Loucy (cell line): ENCODE measurements around the gene TTC7B.

Experiments used
- H2AFZ ChIP-seq: fragments of 200-600 bp; sonication (generic); 2 replicates; pipeline ENCODE4 v1.6.0; 2016; ENCODE audit warnings: antibody characterized with exemption, mild to moderate bottlenecking, low read length, moderate library complexity
- H3F3A ChIP-seq: fragments of 200-600 bp; 2 replicates; pipeline ENCODE4 v1.6.0; 2016; ENCODE audit warnings: antibody characterized with exemption, low read depth, mild to moderate bottlenecking
- H3K27me3 ChIP-seq: fragments of 200-600 bp; sonication (generic); 2 replicates; pipeline ENCODE4 v1.6.1; 2014; ENCODE audit warnings: low read length, mild to moderate bottlenecking; ENCODE audit not compliant: insufficient read depth, poor library complexity, severe bottlenecking
- H3K36me3 ChIP-seq: fragments of 200-600 bp; sonication (generic); 2 replicates; pipeline ENCODE4 v1.6.1; 2016; ENCODE audit warnings: low read length; ENCODE audit not compliant: insufficient read depth
- H3K4me1 ChIP-seq: fragments of 200-600 bp; sonication (generic); 2 replicates; pipeline ENCODE4 v1.5.1; 2014; ENCODE audit warnings: low read length, mild to moderate bottlenecking; ENCODE audit not compliant: insufficient read depth, poor library complexity, severe bottlenecking
- H3K4me2 ChIP-seq: fragments of 200-600 bp; sonication (generic); 2 replicates; pipeline ENCODE4 v1.6.0; 2014; ENCODE audit warnings: antibody characterized with exemption, low read length, low read depth, mild to moderate bottlenecking; ENCODE audit not compliant: poor library complexity, severe bottlenecking
- H3K4me3 ChIP-seq: fragments of 200-600 bp; sonication (generic); 2 replicates; pipeline ENCODE4 v1.5.1; 2014; ENCODE audit warnings: low read length, mild to moderate bottlenecking, mixed read lengths; ENCODE audit not compliant: poor library complexity, severe bottlenecking
- H3K79me2 ChIP-seq: fragments of 200-600 bp; sonication (generic); 2 replicates; pipeline ENCODE4 v1.6.1; 2014; ENCODE audit warnings: low read length; ENCODE audit not compliant: insufficient read depth
- H3K9ac ChIP-seq: fragments of 200-600 bp; sonication (generic); 2 replicates; pipeline ENCODE4 v1.6.0; 2014; ENCODE audit warnings: mild to moderate bottlenecking, low read depth, low read length, moderate library complexity; ENCODE audit not compliant: poor library complexity, severe bottlenecking
- H3K9me2 ChIP-seq: fragments of 200-600 bp; sonication (generic); replicated peaks from 2 replicates; pipeline ENCODE4 v1.6.1; 2016; ENCODE audit warnings: low read depth, low read length, mixed read lengths
- H3K9me3 ChIP-seq: fragments of 200-600 bp; sonication (generic); 2 replicates; pipeline ENCODE4 v1.6.1; 2014; ENCODE audit warnings: mild to moderate bottlenecking, antibody characterized with exemption, low read length, low read depth; ENCODE audit not compliant: insufficient read depth
- H4K20me1 ChIP-seq: fragments of 200-600 bp; sonication (generic); 2 replicates; pipeline ENCODE4 v1.6.0; 2014; ENCODE audit warnings: antibody characterized with exemption, low read length, mild to moderate bottlenecking; ENCODE audit not compliant: insufficient read depth, poor library complexity, severe bottlenecking
- CTCF ChIP-seq: fragments of 200-600 bp; sonication (generic); conservative IDR thresholded peaks from 2 replicates; pipeline ENCODE4 v1.5.1; 2014; ENCODE audit warnings: mild to moderate bottlenecking, antibody characterized with exemption, low read length
- EZH2phosphoT487 ChIP-seq: fragments of 200-600 bp; IDR thresholded peaks from 2 replicates; pipeline ENCODE4 v1.6.1; 2018; ENCODE audit warnings: antibody characterized with exemption, mild to moderate bottlenecking, moderate library complexity, borderline replicate concordance

Gene TTC7B

GRCh38 chr14:90621201-90621600 lies 195.0 kb downstream of the TTC7B start:
- Histone ChIP-seq H3F3A (no peaks in the 10 kb centered on the region), H3K4me2 (no peak overlapping the region), H3K4me1 (no peaks in the 10 kb centered on the region), H3K9ac (no peak overlapping the region), H4K20me1 (no peaks in the 10 kb centered on the region), H2AFZ (no peak overlapping the region), H3K9me2 (no peaks in the 10 kb centered on the region), H3K9me3 (no peaks in the 10 kb centered on the region), H3K79me2 (no peaks in the 10 kb centered on the region), H3K27me3 (no peaks in the 10 kb centered on the region), H3K4me3 (no peak overlapping the region), H3K36me3 (peaks cover 3% of the 10 kb centered on the region; the same call in 1 of the 2 replicates)
- TF ChIP-seq CTCF (no peak), EZH2phosphoT487 (no peak)

GRCh38 chr14:90620568-90621077 lies 195.6 kb downstream of the TTC7B start:
- no peaks in the 10 kb centered on the region for H3K4me1 ChIP-seq
- H3K9ac ChIP-seq = no peak overlapping the region
- H3K9me3 ChIP-seq = no peaks in the 10 kb centered on the region
- H3K4me3 ChIP-seq = no peak overlapping the region
- H3K36me3 ChIP-seq = peaks cover 3% of the 10 kb centered on the region; the same call in 1 of the 2 replicates
- no peaks in the 10 kb centered on the region for H3K27me3 ChIP-seq
- no peak overlapping the region for H3K4me2 ChIP-seq
- H3F3A ChIP-seq = no peaks in the 10 kb centered on the region
- no peaks in the 10 kb centered on the region for H3K79me2 ChIP-seq
- no peaks in the 10 kb centered on the region for H3K9me2 ChIP-seq
- TF ChIP-seq CTCF (no peak), EZH2phosphoT487 (no peak)
- no peak overlapping the region for H2AFZ ChIP-seq
- no peaks in the 10 kb centered on the region for H4K20me1 ChIP-seq

GRCh38 chr14:90619911-90620310 lies 196.3 kb downstream of the TTC7B start:
- Histone ChIP-seq H3K27me3 (no peaks in the 10 kb centered on the region), H3K4me2 (no peak overlapping the region), H3K4me3 (no peak overlapping the region), H3K9ac (no peak overlapping the region), H4K20me1 (no peaks in the 10 kb centered on the region), H3K9me2 (no peaks in the 10 kb centered on the region), H3K4me1 (no peaks in the 10 kb centered on the region), H3K79me2 (no peaks in the 10 kb centered on the region), H3F3A (no peaks in the 10 kb centered on the region), H2AFZ (no peak overlapping the region), H3K9me3 (no peaks in the 10 kb centered on the region), H3K36me3 (peaks cover 2% of the 10 kb centered on the region; the same call in 1 of the 2 replicates)
- TF ChIP-seq CTCF (no peak), EZH2phosphoT487 (no peak)
